Upper lobe of left lung (tissue), 6 donors: ENCODE measurements around the gene DHRS1. TPM values are rescaled to one million over a fixed set of nuclear protein-coding genes. Genes with fewer than 3 reads are reported as not detected.

Source experiments
- ATAC-seq, 2 donors: fragments of 200-7000 bp; cut with Tn5 transposase; one replicate each; pipeline ENCODE4 v1.9.1; 2022; ENCODE audit warnings: mild to moderate bottlenecking in 2 of 2, moderate library complexity in 2 of 2; ENCODE audit not compliant: low FRiP score in 2 of 2
- DNase-seq, 2 donors: peaks; one replicate each; pipeline ENCODE4 v3.0.0-alpha.2; 2019 to 2020
- H3K27ac ChIP-seq, 4 donors: fragments of 200-600 bp; sonication (generic); one replicate each; pipeline ENCODE4 v1.5.1; 2016 to 2019
- H3K27me3 ChIP-seq, 4 donors: fragments of 200-600 bp; sonication (generic); one replicate each; pipeline ENCODE4 v1.5.1; 2017 to 2019
- H3K36me3 ChIP-seq, 4 donors: fragments of 200-600 bp; sonication (generic); one replicate each; pipeline ENCODE4 v1.5.1; 2016 to 2019
- H3K4me1 ChIP-seq, 4 donors: fragments of 200-600 bp; sonication (generic); one replicate each; pipeline ENCODE4 v1.5.1; 2018 to 2019
- H3K4me3 ChIP-seq, 4 donors: fragments of 200-600 bp; sonication (generic); one replicate each; pipeline ENCODE4 v1.5.1; 2017 to 2019; ENCODE audit warnings: mild to moderate bottlenecking in 2 of 4, moderate library complexity in 1 of 4
- H3K9me3 ChIP-seq, 4 donors: fragments of 200-600 bp; sonication (generic); one replicate each; pipeline ENCODE4 v1.5.1; 2018 to 2019
- CTCF ChIP-seq, 6 experiments: fragments of 450-650 bp in 4 of 6; fragments of 200-600 bp in 2 of 6; sonication (generic) in 2 of 6; IDR thresholded peaks; one replicate each; pipeline ENCODE4 v1.5.1; 2016 to 2019; ENCODE audit warnings: antibody characterized with exemption in 6 of 6
- EP300 ChIP-seq, 4 donors: sonication (generic); formaldehyde crosslinking; IDR thresholded peaks; one replicate each; pipeline ENCODE4 v1.5.1; 2017; ENCODE audit warnings: antibody characterized with exemption in 4 of 4, control low read depth in 2 of 4
- POLR2A ChIP-seq, 4 donors: fragments of 450-650 bp; IDR thresholded peaks; one replicate each; pipeline ENCODE4 v1.5.1; 2016 to 2017; ENCODE audit warnings: antibody characterized with exemption in 4 of 4, mild to moderate bottlenecking in 2 of 4
- POLR2AphosphoS5 ChIP-seq, 2 donors: sonication (generic); formaldehyde crosslinking; IDR thresholded peaks; one replicate each; pipeline ENCODE4 v1.5.1; 2017; ENCODE audit warnings: antibody characterized with exemption in 2 of 2
- WGBS, 2 donors: methylation state at CpG; one replicate each; pipeline ENCODE4 v1.1.5; 2017 to 2018; 5-methylcytosine and 5-hydroxymethylcytosine counted together
- total RNA-seq, 6 donors: library from RNA; depleted of rRNA in 4 of 6; stranded (reverse); fragments of >200 nt in 4 of 6; gene quantifications; one replicate each; pipeline versions ENCODE4 v1.1.0 to v1.2.1, GENCODE V29; 2016 to 2021
- donor health status: DM: no; HTN: no; CAD: no; lungs with moderate emphysema.
- donor health status: DM: no; HTN: yes; CAD: no; lungs with severe emphysema.

DHRS1 gene
- total RNA-seq, 6 donors from 2014 or later: 23.0 to 60.3 (median 32.8) TPM

- Histone ChIP-seq H3K27me3 (no peaks in the 10 kb centered on the region), H3K36me3 (peaks cover 7 to 54% (median 38%) of the 10 kb centered on the region in 4 donors), H3K4me3 (no peak overlapping the region), H3K9me3 (no peaks in the 10 kb centered on the region), H3K4me1 (peaks cover 10 to 24% (median 23%) of the 10 kb centered on the region in 4 donors), H3K27ac (no peak overlapping the region)
- 93 to 94% methylated on average over 8 to 9 of the region's 9 CpGs for WGBS, 2 donors
- ATAC-seq: no peak
- DNase-seq: peak in 1 of 2 donors; percentile 54
- TF ChIP-seq POLR2AphosphoS5 (IDR thresholded peaks at IDR 0.05): no peak
- TF ChIP-seq CTCF (IDR thresholded peaks at IDR 0.05): no peak
- no peak for TF ChIP-seq POLR2A (IDR thresholded peaks at IDR 0.05)
- no peak for TF ChIP-seq EP300 (IDR thresholded peaks at IDR 0.05)
Observed at GRCh38 chr14:24268225-24268624, 31.4 kb downstream of the DHRS1 start.

GRCh38 chr14:24267516-24267915 lies 32.1 kb downstream of the DHRS1 start:
- 92 to 94% methylated on average over 9 of the region's 9 CpGs for WGBS, 2 donors
- no peaks in the 10 kb centered on the region for H3K9me3 ChIP-seq
- no peak overlapping the region for H3K27ac ChIP-seq
- ATAC-seq: no peak
- H3K27me3 ChIP-seq: no peaks in the 10 kb centered on the region
- H3K4me1 ChIP-seq: peaks cover 9 to 17% (median 16%) of the 10 kb centered on the region in 4 donors
- no peak for DNase-seq
- H3K36me3 ChIP-seq: peaks cover 7 to 54% (median 38%) of the 10 kb centered on the region in 4 donors
- no peak overlapping the region for H3K4me3 ChIP-seq
- TF ChIP-seq EP300 (IDR thresholded peaks at IDR 0.05) (no peak), POLR2A (IDR thresholded peaks at IDR 0.05) (no peak), CTCF (IDR thresholded peaks at IDR 0.05) (no peak), POLR2AphosphoS5 (IDR thresholded peaks at IDR 0.05) (no peak)

DNA sequence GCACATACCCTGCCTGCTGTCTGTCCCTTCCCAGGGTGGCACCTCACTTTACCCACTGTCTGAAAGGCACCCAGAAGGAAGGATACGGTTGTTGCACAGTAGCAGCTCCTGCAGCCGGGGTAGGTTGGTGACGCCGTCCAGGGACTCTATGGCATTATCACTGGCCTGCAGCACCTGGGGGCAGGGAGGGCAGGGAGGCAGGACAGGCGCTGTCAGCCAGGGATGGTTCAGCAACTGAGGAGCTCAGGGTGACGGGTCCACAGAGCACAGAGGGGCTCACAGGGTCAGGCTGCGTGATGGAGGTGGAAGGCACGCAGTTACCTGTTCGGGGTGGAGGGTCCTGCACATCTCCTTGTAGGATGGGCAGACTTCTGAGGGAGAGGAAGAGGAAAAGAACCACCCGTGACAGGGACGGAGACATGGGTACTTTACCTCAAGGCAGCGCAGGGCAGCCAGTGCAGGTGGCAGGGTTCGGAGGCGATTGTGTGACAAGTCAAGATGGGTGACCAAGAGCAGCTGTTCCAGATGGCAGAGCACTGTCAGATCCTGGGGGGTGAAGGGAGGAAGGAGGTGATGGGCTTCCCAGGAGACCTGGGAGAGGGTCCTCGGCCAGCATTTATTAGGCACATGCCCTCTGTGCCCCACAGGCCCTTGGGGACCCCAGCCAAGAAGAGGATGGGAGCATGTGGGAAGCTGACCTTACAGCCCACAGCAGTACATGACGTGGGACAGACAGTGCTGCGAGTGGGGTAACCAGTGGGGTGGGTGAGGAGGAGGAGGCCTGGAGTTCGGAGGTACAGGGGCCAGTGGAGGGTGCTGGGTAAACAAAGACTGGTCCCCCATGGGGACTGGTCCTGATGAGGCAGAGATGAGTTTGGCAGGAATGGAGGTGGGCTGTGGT lies 33.0 kb downstream of the DHRS1 start:
- 86 to 92% methylated on average over 17 to 18 of the region's 18 CpGs for WGBS, 2 donors
- H3K36me3 ChIP-seq: peaks cover 7 to 54% (median 38%) of the 10 kb centered on the region in 4 donors
- no peak for TF ChIP-seq EP300 (IDR thresholded peaks at IDR 0.05)
- no peak for TF ChIP-seq POLR2A (IDR thresholded peaks at IDR 0.05)
- no peak for TF ChIP-seq POLR2AphosphoS5 (IDR thresholded peaks at IDR 0.05)
- no peak for TF ChIP-seq CTCF (IDR thresholded peaks at IDR 0.05)
- no peak overlapping the region for H3K27ac ChIP-seq
- DNase-seq (no peak), ATAC-seq (no peak)
- peaks cover 0 to 8% (median 7%) of the 10 kb centered on the region in 4 donors for H3K4me1 ChIP-seq
- H3K9me3 ChIP-seq: no peaks in the 10 kb centered on the region
- no peak overlapping the region for H3K4me3 ChIP-seq
- H3K27me3 ChIP-seq: no peaks in the 10 kb centered on the region

DNA sequence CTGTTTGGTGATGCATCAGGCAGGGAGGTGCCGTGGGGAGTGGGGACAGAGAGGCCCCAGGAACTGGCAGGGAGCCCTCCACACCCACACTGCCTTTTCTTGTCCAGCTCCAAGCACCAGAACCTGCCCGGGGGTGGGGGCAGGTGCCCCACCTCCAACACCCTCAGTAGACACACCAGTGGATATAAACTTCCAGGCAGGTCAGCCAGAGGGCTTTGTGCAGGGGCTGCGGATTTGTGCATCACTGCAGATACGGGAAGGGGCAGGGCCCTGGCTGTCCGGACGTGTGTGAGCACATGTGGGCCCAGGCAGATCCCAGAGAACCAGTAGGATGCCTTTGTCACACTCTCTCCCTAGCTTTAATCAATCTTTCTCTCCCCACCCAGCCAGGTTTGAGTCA lies 35.3 kb downstream of the DHRS1 start:
- Histone ChIP-seq H3K9me3 (no peaks in the 10 kb centered on the region), H3K27ac (no peak overlapping the region), H3K4me3 (no peak overlapping the region), H3K4me1 (peaks cover 0 to 9% (median 3%) of the 10 kb centered on the region in 4 donors), H3K36me3 (peaks cover 7 to 48% (median 34%) of the 10 kb centered on the region in 4 donors), H3K27me3 (no peaks in the 10 kb centered on the region)
- WGBS, 2 donors: 78 to 87% methylated on average over 6 of the region's 6 CpGs
- no peak for ATAC-seq
- DNase-seq: peak in 1 of 2 donors; percentile 43
- TF ChIP-seq EP300 (IDR thresholded peaks at IDR 0.05) (no peak), CTCF (IDR thresholded peaks at IDR 0.05) (no peak), POLR2AphosphoS5 (IDR thresholded peaks at IDR 0.05) (no peak), POLR2A (IDR thresholded peaks at IDR 0.05) (no peak)
